IPS DF 6.9 (cell line): ENCODE results near the gene CKAP5.

Experiments used
- DNase-seq: peaks from one replicate; pipeline ENCODE4 v3.0.0-alpha.2; 2013; ENCODE audit warnings: low read depth, low spot score
- H3K27ac ChIP-seq: one replicate; pipeline ENCODE4 v1.5.1; 2013; ENCODE audit warnings: low read length, control low read depth
- H3K27me3 ChIP-seq: 2 replicates; pipeline ENCODE4 v1.6.1; 2013; ENCODE audit warnings: mild to moderate bottlenecking, low read length; ENCODE audit not compliant: control insufficient read depth, insufficient read depth
- H3K36me3 ChIP-seq: 2 replicates; pipeline ENCODE4 v1.6.1; 2013; ENCODE audit warnings: low read length; ENCODE audit not compliant: control insufficient read depth, insufficient read depth
- H3K4me1 ChIP-seq: 2 replicates; pipeline ENCODE4 v1.6.1; 2013; ENCODE audit warnings: low read length; ENCODE audit not compliant: control insufficient read depth, insufficient read depth
- H3K4me3 ChIP-seq: 2 replicates; pipeline ENCODE4 v1.5.1; 2013; ENCODE audit warnings: mild to moderate bottlenecking, low read length
- H3K9me3 ChIP-seq: 2 replicates; pipeline ENCODE4 v1.6.1; 2013; ENCODE audit warnings: low read length, inconsistent platforms; ENCODE audit not compliant: control insufficient read depth, insufficient read depth
- WGBS: extraction: QIAGEN DNeasy Blood & Tissue Kit; methylation state at CpG from one replicate; pipeline ENCODE4 v1.1.7; 2013; ENCODE audit warnings: mixed read lengths, missing lambda C conversion rate; ENCODE audit not compliant: insufficient read length, insufficient coverage; 5-methylcytosine and 5-hydroxymethylcytosine counted together

CKAP5 gene

DNA sequence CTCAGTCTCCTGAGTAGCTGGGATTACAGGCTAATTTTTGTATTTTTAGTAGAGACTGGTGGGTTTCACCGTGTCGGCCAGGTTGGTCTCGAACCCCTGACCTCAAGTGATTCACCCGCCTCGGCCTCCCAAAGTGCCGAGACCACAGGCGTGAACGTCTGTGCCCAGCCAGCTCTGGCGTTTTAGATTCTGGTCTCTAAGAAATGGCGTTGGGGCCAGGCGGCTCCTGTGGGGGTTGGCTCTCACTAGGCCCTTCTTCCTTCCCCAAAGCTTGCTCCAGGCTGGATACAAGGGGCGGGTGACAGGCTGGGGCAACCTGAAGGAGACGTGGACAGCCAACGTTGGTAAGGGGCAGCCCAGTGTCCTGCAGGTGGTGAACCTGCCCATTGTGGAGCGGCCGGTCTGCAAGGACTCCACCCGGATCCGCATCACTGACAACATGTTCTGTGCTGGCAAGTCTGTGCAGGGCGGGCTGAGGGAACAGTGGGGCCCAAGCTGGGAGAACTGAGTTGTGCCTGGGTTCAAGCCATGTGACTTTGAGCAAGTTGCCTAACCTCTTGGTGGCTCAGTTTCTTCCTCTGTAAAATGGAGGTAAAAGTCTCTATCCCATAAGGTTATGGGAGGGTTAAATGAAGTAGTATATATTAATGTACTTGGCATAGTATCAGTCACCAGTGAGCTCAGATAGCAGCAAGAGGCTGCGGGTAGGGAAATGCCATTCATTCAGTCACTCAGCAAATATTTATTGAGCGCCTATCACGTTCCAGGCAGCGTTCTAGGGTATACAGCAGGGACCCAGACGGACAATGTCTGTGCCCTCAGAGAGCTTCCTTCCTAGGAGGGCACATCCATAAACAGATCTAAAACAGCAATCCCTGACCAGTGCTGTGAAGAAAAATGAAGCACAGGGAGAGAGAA lies 116.7 kb downstream of the CKAP5 start:
- H3K4me1 ChIP-seq = no peaks in the 10 kb centered on the region; the same call in 1 of the 2 replicates
- no peaks in the 10 kb centered on the region for H3K27me3 ChIP-seq
- no peak overlapping the region for H3K4me3 ChIP-seq
- no peaks in the 10 kb centered on the region for H3K9me3 ChIP-seq
- H3K27ac ChIP-seq = no peak overlapping the region
- no peak for DNase-seq
- no CpG with 5 or more reads among the region's 24 CpGs for WGBS
- no peaks in the 10 kb centered on the region for H3K36me3 ChIP-seq

DNA sequence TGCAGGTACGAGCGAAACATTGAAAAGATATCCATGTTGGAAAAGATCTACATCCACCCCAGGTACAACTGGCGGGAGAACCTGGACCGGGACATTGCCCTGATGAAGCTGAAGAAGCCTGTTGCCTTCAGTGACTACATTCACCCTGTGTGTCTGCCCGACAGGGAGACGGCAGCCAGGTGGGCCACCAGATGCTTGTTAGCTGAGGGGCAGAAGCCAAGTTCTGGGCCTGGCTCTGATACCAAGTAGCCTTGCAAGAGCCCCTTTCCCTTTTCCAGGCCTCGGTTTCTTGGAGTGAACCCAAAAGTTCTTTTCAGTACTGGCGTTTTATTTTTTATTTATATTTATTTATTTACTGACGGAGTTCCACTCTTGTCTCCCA lies 117.4 kb downstream of the CKAP5 start:
- WGBS = no CpG with 5 or more reads among the region's 9 CpGs
- peaks cover 3% of the 10 kb centered on the region; the same call in 1 of the 2 replicates for H3K4me1 ChIP-seq
- no peaks in the 10 kb centered on the region for H3K36me3 ChIP-seq
- no peaks in the 10 kb centered on the region for H3K27me3 ChIP-seq
- DNase-seq = no peak
- no peak overlapping the region for H3K4me3 ChIP-seq
- no peak overlapping the region for H3K27ac ChIP-seq
- no peaks in the 10 kb centered on the region for H3K9me3 ChIP-seq

DNA sequence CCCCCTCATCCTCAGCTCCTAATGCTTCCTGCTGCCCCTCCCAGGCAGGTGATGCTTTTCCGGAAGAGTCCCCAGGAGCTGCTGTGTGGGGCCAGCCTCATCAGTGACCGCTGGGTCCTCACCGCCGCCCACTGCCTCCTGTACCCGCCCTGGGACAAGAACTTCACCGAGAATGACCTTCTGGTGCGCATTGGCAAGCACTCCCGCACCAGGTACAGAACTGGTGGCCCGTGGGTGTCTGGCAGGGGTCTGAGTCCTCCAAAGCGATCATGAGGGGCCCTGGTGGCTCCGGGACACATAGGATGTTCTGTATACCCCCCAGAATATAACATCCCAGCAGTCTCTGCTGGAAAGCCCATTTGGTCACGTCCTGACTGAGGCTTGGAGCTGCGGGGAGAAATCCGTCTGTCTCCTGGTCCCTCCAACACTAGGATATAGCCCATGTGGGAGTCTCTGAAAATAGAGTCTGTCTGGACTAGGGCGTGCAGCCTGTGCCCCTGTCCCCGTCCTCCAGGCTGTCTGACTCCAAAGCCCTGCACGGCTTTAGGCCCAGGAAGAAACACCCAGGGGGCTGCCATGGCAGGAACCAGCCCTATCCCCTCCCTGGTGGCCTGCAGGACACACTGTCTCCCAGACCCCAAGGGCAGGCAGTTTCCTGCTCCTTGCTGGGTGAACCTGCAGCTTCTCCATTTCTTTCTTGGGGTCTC lies 118.0 kb downstream of the CKAP5 start:
- H3K36me3 ChIP-seq = no peaks in the 10 kb centered on the region
- no CpG with 5 or more reads among the region's 17 CpGs for WGBS
- no peak for DNase-seq
- peaks cover 3% of the 10 kb centered on the region; the same call in 1 of the 2 replicates for H3K4me1 ChIP-seq
- no peak overlapping the region for H3K27ac ChIP-seq
- H3K9me3 ChIP-seq = no peaks in the 10 kb centered on the region
- no peak overlapping the region for H3K4me3 ChIP-seq
- H3K27me3 ChIP-seq = no peaks in the 10 kb centered on the region

DNA sequence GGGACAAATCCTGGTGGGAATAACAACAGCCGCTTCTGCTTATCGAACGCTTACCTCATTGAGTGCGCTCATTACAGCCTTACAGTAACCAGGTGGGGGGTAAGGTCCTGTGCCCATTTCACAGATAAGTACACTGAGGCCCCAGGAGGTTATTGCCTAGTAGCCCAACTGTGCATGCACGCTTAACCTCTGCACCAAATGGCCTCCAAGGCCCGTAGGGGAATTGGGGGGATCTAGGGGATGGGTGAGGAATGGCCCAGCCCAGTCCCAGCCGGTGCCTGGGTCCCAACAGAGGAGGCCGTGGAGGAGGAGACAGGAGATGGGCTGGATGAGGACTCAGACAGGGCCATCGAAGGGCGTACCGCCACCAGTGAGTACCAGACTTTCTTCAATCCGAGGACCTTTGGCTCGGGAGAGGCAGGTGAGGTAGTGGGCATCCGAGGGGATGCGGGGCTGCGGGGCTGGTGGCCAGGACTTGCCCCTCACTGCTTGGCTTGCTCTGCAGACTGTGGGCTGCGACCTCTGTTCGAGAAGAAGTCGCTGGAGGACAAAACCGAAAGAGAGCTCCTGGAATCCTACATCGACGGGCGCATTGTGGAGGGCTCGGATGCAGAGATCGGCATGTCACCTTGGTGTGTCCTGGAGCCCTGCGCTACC lies 119.7 kb downstream of the CKAP5 start:
- Histone ChIP-seq H3K27ac (no peak overlapping the region), H3K36me3 (no peaks in the 10 kb centered on the region), H3K4me1 (peaks cover 3% of the 10 kb centered on the region; the same call in 1 of the 2 replicates), H3K9me3 (no peaks in the 10 kb centered on the region), H3K4me3 (no peak overlapping the region), H3K27me3 (no peaks in the 10 kb centered on the region)
- WGBS = no CpG with 5 or more reads among the region's 26 CpGs
- no peak for DNase-seq

DNA sequence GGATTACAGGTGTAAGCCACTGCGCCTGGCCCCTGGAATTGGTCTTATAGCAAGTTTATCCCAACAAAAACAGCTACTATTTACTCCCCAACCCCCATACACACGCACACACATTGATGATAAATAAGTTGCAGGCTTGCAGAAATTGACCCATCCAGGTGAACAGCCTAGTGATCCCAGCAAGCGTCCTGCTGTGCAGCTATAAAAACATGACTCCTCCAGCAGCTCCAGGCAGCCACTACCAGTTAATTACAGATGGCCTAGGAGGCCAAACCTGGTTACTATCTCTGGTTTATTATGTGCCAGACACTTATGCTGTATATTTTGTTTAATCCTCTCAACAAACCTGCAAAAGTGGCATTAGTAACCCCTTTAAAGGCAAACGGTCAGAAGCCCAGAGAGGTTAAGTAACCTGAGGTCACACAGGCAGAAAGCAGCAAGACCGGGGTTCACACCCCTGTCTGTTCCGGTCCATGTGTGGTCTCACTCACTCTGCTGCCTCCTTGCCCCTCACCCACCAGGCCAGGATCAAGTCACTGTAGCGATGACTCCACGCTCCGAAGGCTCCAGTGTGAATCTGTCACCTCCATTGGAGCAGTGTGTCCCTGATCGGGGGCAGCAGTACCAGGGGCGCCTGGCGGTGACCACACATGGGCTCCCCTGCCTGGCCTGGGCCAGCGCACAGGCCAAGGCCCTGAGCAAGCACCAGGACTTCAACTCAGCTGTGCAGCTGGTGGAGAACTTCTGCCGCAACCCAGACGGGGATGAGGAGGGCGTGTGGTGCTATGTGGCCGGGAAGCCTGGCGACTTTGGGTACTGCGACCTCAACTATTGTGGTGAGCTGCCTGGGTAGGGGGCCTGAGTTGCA lies 120.5 kb downstream of the CKAP5 start:
- DNase-seq = no peak
- WGBS = no CpG with 5 or more reads among the region's 19 CpGs
- peaks cover 3% of the 10 kb centered on the region; the same call in 1 of the 2 replicates for H3K4me1 ChIP-seq
- no peaks in the 10 kb centered on the region for H3K9me3 ChIP-seq
- H3K27me3 ChIP-seq = no peaks in the 10 kb centered on the region
- H3K27ac ChIP-seq = no peak overlapping the region
- H3K4me3 ChIP-seq = no peak overlapping the region
- H3K36me3 ChIP-seq = no peaks in the 10 kb centered on the region

DNA sequence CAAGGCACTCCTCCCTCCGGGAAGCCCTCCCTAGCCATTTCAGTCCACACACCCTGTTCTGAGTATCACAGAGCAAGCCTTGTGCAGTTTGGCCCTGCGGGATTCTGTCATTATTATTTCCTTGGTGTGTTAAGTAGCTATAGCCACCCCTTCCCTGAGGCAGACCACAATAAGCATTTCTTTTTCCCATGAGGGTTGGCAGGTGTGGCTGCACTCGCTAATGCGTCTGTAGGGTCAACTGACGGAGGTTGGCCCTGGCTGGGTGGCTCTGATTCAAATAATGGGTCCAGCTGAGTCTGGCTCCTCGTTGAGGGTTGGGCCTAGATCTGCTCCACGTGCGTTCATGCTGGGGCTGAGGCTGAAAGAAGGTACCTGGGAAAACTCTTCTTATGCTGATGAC lies 122.0 kb downstream of the CKAP5 start:
- H3K27me3 ChIP-seq = no peaks in the 10 kb centered on the region
- no peaks in the 10 kb centered on the region for H3K9me3 ChIP-seq
- no peak overlapping the region for H3K4me3 ChIP-seq
- peaks cover 3% of the 10 kb centered on the region; the same call in 1 of the 2 replicates for H3K4me1 ChIP-seq
- H3K27ac ChIP-seq = no peak overlapping the region
- H3K36me3 ChIP-seq = no peaks in the 10 kb centered on the region
- no peak for DNase-seq
- no CpG with 5 or more reads among the region's 8 CpGs for WGBS

DNA sequence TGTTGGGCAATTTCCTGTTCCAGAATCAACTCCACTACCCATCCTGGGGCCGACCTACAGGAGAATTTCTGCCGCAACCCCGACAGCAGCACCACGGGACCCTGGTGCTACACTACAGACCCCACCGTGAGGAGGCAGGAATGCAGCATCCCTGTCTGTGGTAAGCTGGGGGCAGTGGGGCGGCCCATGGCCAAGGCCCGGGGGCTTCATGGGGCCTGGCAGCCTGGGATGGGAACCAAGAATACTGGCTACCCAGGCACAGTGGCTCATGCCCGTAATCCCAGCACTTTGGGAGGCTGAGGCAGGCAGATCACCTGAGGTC lies 122.8 kb downstream of the CKAP5 start:
- Histone ChIP-seq H3K27ac (no peak overlapping the region), H3K4me3 (no peak overlapping the region), H3K9me3 (no peaks in the 10 kb centered on the region), H3K27me3 (no peaks in the 10 kb centered on the region), H3K36me3 (no peaks in the 10 kb centered on the region), H3K4me1 (peaks cover 3% of the 10 kb centered on the region; the same call in 1 of the 2 replicates)
- DNase-seq = no peak
- no CpG with 5 or more reads among the region's 8 CpGs for WGBS

DNA sequence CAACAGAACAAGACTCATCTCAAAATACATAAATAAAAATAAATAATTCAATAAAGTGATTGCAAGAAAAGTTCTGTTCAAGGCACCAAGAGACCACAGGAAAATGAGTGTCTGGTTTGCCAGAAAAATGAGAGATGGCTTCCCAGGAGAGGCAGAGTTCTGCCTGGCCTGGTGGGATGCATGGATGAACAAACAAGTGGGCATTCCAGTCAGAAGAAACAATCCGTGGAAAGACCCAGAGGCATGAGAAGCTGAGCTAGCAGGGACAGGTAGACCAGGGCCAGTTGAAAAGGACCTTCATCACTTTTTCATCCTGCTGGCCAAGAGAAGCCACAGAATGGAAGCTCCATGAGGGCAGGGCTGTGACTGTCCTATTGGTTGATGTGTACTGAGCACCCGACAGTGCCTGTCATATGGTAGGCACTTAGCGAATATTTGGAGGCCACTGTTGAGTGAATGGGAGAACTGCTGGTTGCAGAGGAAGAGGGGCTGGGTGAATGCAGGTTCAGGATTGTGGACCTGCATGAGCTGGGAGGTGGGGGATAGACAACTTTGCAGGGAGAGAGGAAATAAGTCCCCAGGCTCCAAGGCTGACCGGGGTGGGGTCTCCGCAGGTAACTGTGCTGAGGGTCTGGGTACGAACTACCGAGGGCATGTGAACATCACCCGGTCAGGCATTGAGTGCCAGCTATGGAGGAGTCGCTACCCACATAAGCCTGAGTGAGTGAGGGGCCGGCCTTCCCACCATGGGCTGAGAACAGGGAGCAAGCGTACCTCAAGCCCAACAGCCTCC lies 123.3 kb downstream of the CKAP5 start:
- H3K4me1 ChIP-seq = peaks cover 3% of the 10 kb centered on the region; the same call in 1 of the 2 replicates
- no peaks in the 10 kb centered on the region for H3K9me3 ChIP-seq
- WGBS = no CpG with 5 or more reads among the region's 11 CpGs
- H3K27ac ChIP-seq = no peak overlapping the region
- no peaks in the 10 kb centered on the region for H3K36me3 ChIP-seq
- DNase-seq = no peak
- no peak overlapping the region for H3K4me3 ChIP-seq
- H3K27me3 ChIP-seq = no peaks in the 10 kb centered on the region

DNA sequence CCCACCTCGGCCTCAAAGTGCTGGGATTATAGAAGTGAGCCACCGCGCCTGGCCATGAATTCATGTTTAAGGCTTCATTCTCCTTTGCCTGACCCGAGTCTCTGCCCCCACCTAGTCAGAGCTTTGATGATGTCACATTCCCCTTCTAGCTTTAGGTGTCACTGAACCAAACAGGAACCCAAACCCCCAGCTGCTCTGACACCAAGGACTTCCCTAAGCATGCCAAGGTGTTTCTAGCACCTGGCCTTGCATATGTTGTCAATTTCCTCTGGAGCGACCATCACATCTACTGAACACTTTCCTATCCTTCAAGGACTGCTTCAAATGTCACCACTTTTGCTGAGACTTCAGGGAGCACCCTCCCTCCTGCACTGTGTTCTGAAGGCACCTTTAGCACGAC lies 124.8 kb downstream of the CKAP5 start:
- Histone ChIP-seq H3K4me1 (peaks cover 3% of the 10 kb centered on the region; the same call in 1 of the 2 replicates), H3K27ac (no peak overlapping the region), H3K27me3 (no peaks in the 10 kb centered on the region), H3K36me3 (no peaks in the 10 kb centered on the region), H3K4me3 (no peak overlapping the region), H3K9me3 (no peaks in the 10 kb centered on the region)
- WGBS = no CpG with 5 or more reads among the region's 6 CpGs
- DNase-seq = no peak
